Gastrocnemius medialis (tissue), 4 donors: ENCODE data around the gene RADIL. TPM values are rescaled to one million over a fixed set of nuclear protein-coding genes. Genes with fewer than 3 reads are reported as not detected.

Experiments used
- ATAC-seq, 2 donors: fragments of 150-250 bp; one replicate each; pipeline ENCODE4 v1.9.1; 2016
- DNase-seq, 2 donors: peaks; one replicate each; pipeline ENCODE4 v3.0.0-alpha.2; 2019
- H3K27ac ChIP-seq, 4 donors: fragments of 200-600 bp; sonication (generic); 1 replicate in 1 of 4; 2 replicates in 3 of 4; pipeline ENCODE4 v1.5.1; 2016 to 2018; ENCODE audit warnings: mild to moderate bottlenecking in 2 of 4, moderate library complexity in 1 of 4
- H3K27me3 ChIP-seq, 3 donors: fragments of 200-600 bp; sonication (generic) in 2 of 3; 1 replicate in 1 of 3; 2 replicates in 2 of 3; pipeline versions ENCODE4 v1.5.1 to v1.6.0; 2016 to 2019; ENCODE audit warnings: mild to moderate bottlenecking in 1 of 3, moderate library complexity in 1 of 3
- H3K36me3 ChIP-seq, 2 donors: fragments of 200-600 bp; sonication (generic) in 1 of 2; one replicate each; pipeline ENCODE4 v1.5.1; 2017 to 2018
- H3K4me1 ChIP-seq, 2 donors: fragments of 200-600 bp; sonication (generic) in 1 of 2; one replicate each; pipeline ENCODE4 v1.5.1; 2016 to 2017; ENCODE audit warnings: mild to moderate bottlenecking in 2 of 2
- H3K4me3 ChIP-seq, 4 donors: fragments of 200-600 bp; sonication (generic) in 3 of 4; 1 replicate in 1 of 4; 2 replicates in 3 of 4; pipeline ENCODE4 v1.5.1; 2016 to 2019; ENCODE audit warnings: mild to moderate bottlenecking in 2 of 4
- H3K9me3 ChIP-seq, 3 donors: fragments of 200-600 bp; sonication (generic) in 2 of 3; 1 replicate in 1 of 3; 2 replicates in 2 of 3; pipeline ENCODE4 v1.5.1; 2016 to 2019
- CTCF ChIP-seq, 5 experiments: fragments of 450-650 bp in 3 of 5; fragments of 200-600 bp in 2 of 5; sonication (generic) in 2 of 5; IDR thresholded peaks in 4 of 5; conservative IDR thresholded peaks in 1 of 5; 1 replicate in 4 of 5; 2 replicates in 1 of 5; pipeline ENCODE4 v1.5.1; 2016 to 2019; ENCODE audit warnings: antibody characterized with exemption in 5 of 5, mild to moderate bottlenecking in 3 of 5, moderate library complexity in 3 of 5
- POLR2A ChIP-seq, 2 donors: fragments of 450-650 bp; IDR thresholded peaks; one replicate each; pipeline ENCODE4 v1.6.1; 2017; ENCODE audit warnings: antibody characterized with exemption in 2 of 2, mild to moderate bottlenecking in 2 of 2, moderate library complexity in 2 of 2
- in situ Hi-C, 4 donors: fragments of 200-750 bp; cut with MboI; loops; one replicate each; pipeline versions ENCODE4 v1.15.0 to v1.8.0; 2017; ENCODE audit warnings: low sequenced_read_pairs in 4 of 4
- intact Hi-C: fragments of 100-400 bp; cut with DNase I; formaldehyde crosslinking; loops from one replicate; pipeline ENCODE4 v1.15.1; 2023; ENCODE audit warnings: low total_unique reads
- total RNA-seq, 4 donors: library from RNA; depleted of rRNA; stranded (reverse); fragments of >200 nt; gene quantifications; one replicate each; pipeline versions ENCODE4 v1.1.0 to v1.2.3, GENCODE V29; 2016

RADIL gene
- total RNA-seq, 4 donors from 2014 or later = 2.1 to 12.1 (median 5.0) TPM

DNA sequence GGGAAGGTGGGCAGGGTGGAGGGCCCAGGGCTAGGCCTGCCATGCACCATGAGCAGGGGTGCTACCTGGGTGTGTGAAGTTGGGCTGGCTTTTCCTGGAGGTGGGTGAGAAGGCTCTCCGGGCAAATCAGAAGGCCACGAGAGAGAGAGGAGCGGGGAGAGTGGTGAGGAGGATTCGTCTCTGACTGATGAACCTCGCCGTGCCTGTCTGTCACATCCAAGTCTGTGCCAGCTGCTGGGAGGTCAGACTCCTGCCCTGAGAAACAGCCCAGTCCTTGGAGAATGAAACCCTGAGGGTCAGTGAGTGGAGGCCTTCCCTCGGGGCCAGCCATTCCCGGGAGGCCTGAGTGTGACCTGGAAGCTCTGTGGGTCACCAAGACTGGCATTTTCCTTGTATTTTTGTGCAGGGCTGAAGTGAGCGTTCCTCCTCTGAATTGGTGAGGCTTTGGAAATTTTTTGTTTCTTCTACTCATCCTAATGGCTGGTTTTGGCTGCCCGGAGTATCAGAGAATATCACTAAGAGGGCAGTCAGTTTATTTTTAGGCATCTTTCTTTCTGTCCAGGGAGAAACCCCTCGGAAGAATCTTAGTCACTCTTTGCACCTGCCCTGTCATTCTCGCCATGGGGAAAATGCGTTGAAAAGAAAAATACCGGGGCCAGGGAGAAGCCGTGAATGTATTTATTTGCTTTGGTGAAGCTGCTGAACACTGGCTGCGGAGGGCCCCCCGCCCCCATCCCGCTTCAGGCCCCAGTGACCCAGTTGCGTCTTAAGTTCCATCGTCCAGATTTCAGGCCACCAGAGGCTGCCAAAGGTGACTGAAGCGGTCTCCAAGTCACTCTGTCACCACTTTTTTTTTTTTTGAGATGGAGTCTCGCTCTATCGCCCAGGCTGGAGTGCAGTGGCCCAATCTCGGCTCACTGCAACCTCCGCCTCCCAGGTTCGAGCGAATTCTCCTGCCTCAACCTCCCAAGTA, 114.6 kb downstream of the RADIL start:
- peaks cover 0 to 17% of the 10 kb centered on the region in 2 donors for H3K36me3 ChIP-seq
- peak overlapping the region in 1 of 4 donors; percentile 13 for H3K4me3 ChIP-seq
- H3K4me1 ChIP-seq = peaks cover 7 to 18% of the 10 kb centered on the region in 2 donors
- H3K9me3 ChIP-seq = no peaks in the 10 kb centered on the region
- no peaks in the 10 kb centered on the region for H3K27me3 ChIP-seq
- ATAC-seq (peak; percentile 46 to 47), DNase-seq (peak in 1 of 2 donors; percentile 48)
- intact Hi-C loops (no loop called here), in situ Hi-C loops (loop anchor here in 2 of 4 donors (25.0 kb wide), 1 partner anchor 132 kb away; no protein-coding TSS in a partner anchor)
- TF ChIP-seq POLR2A (IDR thresholded peaks at IDR 0.05) = no peak
- TF ChIP-seq CTCF (IDR thresholded peaks at IDR 0.05 in 4 of 5, conservative IDR thresholded peaks at IDR 0.05 in 1 of 5) = no peak
- peak overlapping the region; percentile 55 to 71 (median 64) for H3K27ac ChIP-seq

DNA sequence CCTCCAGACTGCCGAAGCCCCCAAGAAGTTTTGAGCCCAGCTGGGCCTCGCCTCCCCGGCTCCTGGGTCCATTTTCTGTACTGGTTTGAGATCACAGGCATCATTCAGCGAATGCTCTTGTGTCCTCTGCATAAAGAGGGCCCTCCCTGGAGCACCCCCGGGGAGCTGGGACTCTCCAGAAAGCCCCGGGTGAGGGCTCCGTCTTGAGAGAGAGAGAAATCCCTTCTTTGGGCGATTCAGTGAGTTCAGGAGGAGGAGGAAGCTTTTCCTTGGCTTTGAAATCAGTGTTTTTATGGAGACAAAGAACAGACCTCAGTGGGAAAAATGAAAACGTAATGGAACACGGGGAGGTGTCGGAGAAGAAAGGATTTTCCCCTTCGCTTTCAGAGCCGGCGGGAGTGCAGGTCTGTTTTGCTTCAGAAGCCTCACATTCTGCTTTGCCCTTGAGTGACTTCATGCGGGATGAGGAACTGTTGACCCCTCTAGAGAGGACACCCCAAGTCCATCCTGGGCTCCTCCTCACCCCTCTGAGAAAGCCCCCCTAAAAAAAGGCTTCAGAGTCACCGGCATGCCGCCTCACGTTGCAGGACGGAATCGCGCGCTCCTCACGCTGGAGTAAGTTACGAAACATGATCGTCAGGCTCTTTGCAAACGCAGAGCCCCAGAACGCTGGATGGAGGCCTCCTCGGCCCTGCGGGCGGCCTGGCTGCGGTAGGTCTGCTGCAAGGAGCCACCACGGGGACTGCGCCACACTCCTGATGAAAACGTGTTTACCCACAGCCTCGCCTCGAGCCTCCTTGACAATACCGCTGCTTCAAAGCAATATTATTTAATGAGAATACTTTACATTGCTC, 116.6 kb downstream of the RADIL start:
- in situ Hi-C loops = loop anchor here in 2 of 4 donors (25.0 kb wide), 1 partner anchor 130 kb away; no protein-coding TSS in a partner anchor
- intact Hi-C loops = no loop called here
- peaks cover 7 to 18% of the 10 kb centered on the region in 2 donors for H3K4me1 ChIP-seq
- TF ChIP-seq POLR2A (IDR thresholded peaks at IDR 0.05) (no peak), CTCF (IDR thresholded peaks at IDR 0.05 in 4 of 5, conservative IDR thresholded peaks at IDR 0.05 in 1 of 5) (no peak)
- no peak overlapping the region for H3K4me3 ChIP-seq
- H3K27ac ChIP-seq = no peak overlapping the region
- peaks cover 3 to 37% of the 10 kb centered on the region in 2 donors for H3K36me3 ChIP-seq
- H3K27me3 ChIP-seq = no peaks in the 10 kb centered on the region
- H3K9me3 ChIP-seq = no peaks in the 10 kb centered on the region
- DNase-seq (no peak), ATAC-seq (no peak)

DNA sequence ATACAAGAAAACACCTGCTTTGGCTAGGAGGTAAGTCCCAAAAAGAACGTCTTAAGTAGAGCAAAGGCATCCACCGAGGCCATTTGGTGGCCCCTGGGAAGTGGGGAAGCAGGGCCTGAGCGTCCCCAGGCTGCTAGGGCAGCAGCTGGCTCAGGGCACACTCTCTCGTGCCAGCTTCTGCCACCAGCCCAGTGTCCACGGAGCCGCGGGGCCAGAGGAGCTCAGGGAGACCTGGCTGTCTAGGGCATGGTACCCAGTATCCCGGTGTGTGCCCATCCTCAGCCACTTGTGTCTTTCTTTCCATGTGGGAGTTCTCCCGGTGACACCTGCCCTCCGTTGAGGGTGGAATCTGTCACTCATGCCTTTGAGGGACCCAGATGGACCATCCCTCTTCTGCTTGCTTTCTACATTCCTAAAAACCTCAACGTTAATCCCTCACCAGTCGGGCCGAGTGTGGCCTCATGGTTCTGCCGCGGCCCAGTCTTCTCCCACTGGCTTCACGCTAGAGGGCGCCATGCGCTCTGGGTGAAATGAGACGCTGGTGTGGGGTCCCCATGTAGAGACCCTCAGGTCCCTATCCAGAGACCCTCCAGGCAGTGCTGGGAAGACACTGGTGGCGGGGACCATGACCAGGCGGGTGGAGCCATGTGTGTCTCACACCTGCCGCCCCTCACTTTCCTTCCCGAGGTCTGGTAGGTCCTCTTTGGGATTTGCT, 117.6 kb downstream of the RADIL start:
- H3K4me3 ChIP-seq = no peak overlapping the region
- intact Hi-C loops (no loop called here), in situ Hi-C loops (loop anchor here in 2 of 4 donors (25.0 kb wide), 1 partner anchor 129 kb away; no protein-coding TSS in a partner anchor)
- no peak overlapping the region for H3K27ac ChIP-seq
- TF ChIP-seq CTCF (IDR thresholded peaks at IDR 0.05 in 4 of 5, conservative IDR thresholded peaks at IDR 0.05 in 1 of 5) = no peak
- H3K4me1 ChIP-seq = peaks cover 7 to 18% of the 10 kb centered on the region in 2 donors
- no peaks in the 10 kb centered on the region for H3K27me3 ChIP-seq
- DNase-seq (no peak), ATAC-seq (no peak)
- peaks cover 3 to 45% of the 10 kb centered on the region in 2 donors for H3K36me3 ChIP-seq
- H3K9me3 ChIP-seq = no peaks in the 10 kb centered on the region

GRCh38 chr7:4764402-4765007, 119.0 kb downstream of the RADIL start:
- TF ChIP-seq POLR2A (IDR thresholded peaks at IDR 0.05) (no peak), CTCF (IDR thresholded peaks at IDR 0.05 in 4 of 5, conservative IDR thresholded peaks at IDR 0.05 in 1 of 5) (no peak)
- DNase-seq (no peak), ATAC-seq (no peak)
- Histone ChIP-seq H3K9me3 (no peaks in the 10 kb centered on the region), H3K4me1 (peaks cover 4 to 10% of the 10 kb centered on the region in 2 donors), H3K36me3 (peaks cover 3 to 58% of the 10 kb centered on the region in 2 donors), H3K27ac (no peak overlapping the region), H3K4me3 (no peak overlapping the region), H3K27me3 (no peaks in the 10 kb centered on the region)
- in situ Hi-C loops = loop anchor here in 2 of 4 donors (25.0 kb wide), 1 partner anchor 127 kb away; no protein-coding TSS in a partner anchor
- intact Hi-C loops = no loop called here
